Mucosa of rectum (tissue), 2 donors: ENCODE data around the gene SSBP1.
"Not testable (repeated sequence)": the region's sequence is repeated elsewhere in the genome, so short reads cannot be mapped to it uniquely, and the experiment has no call there.

Experiments used
- H3K27ac ChIP-seq, 2 donors: one replicate each; pipeline ENCODE4 v1.7.0; 2013; ENCODE audit warnings: inconsistent platforms in 2 of 2, low read depth in 2 of 2, low read length in 2 of 2
- H3K27me3 ChIP-seq, 2 donors: one replicate each; pipeline ENCODE4 v1.7.0; 2013; ENCODE audit warnings: low read length in 2 of 2; ENCODE audit not compliant: control insufficient read depth in 2 of 2, insufficient read depth in 2 of 2
- H3K36me3 ChIP-seq, 2 donors: one replicate each; pipeline ENCODE4 v1.7.0; 2013; ENCODE audit warnings: low read length in 2 of 2; ENCODE audit not compliant: control insufficient read depth in 2 of 2, insufficient read depth in 2 of 2
- H3K4me1 ChIP-seq, 2 donors: one replicate each; pipeline ENCODE4 v1.7.0; 2013; ENCODE audit warnings: low read length in 2 of 2, mild to moderate bottlenecking in 1 of 2; ENCODE audit not compliant: control insufficient read depth in 2 of 2, insufficient read depth in 2 of 2
- H3K4me3 ChIP-seq, 2 donors: one replicate each; pipeline ENCODE4 v1.7.0; 2013; ENCODE audit warnings: low read length in 2 of 2
- H3K9ac ChIP-seq, 2 donors: one replicate each; pipeline ENCODE4 v1.7.0; 2013; ENCODE audit warnings: low read length in 2 of 2, low read depth in 1 of 2, mild to moderate bottlenecking in 1 of 2
- H3K9me3 ChIP-seq, 2 donors: one replicate each; pipeline ENCODE4 v1.7.0; 2013; ENCODE audit warnings: low read length in 2 of 2; ENCODE audit not compliant: control insufficient read depth in 2 of 2
- donor health status: healthy.
- donor health status: Normal muscosa, but diverticular disease.

SSBP1 gene

DNA sequence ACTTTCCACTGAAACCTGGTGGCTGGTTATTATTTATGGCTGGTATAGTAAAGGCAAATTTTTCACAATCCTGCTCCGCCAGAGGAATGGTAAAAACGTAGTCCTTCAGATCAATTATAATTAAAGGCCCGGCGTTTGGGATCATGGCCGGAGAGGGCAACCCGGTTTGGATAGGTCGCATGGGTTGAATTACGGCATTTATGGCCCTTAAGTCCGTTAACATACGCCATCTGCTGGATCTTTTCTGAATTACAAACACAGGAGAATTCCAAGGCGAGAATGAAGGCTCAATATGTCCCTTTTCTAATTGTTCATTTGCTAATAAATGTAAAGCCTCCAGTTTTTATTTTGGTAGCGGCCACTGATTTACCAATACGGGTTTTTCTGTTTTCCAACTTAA is 14.5 kb downstream of the SSBP1 start:
- H3K4me3 ChIP-seq = no peak overlapping the region
- H3K27me3 ChIP-seq = no peaks in the 10 kb centered on the region
- no peaks in the 10 kb centered on the region for H3K4me1 ChIP-seq
- peaks cover 63 to 81% of the 10 kb centered on the region in 2 donors for H3K36me3 ChIP-seq
- H3K9me3 ChIP-seq = peaks cover 17 to 24% of the 10 kb centered on the region in 2 donors
- no peak overlapping the region for H3K9ac ChIP-seq
- no peak overlapping the region for H3K27ac ChIP-seq

DNA sequence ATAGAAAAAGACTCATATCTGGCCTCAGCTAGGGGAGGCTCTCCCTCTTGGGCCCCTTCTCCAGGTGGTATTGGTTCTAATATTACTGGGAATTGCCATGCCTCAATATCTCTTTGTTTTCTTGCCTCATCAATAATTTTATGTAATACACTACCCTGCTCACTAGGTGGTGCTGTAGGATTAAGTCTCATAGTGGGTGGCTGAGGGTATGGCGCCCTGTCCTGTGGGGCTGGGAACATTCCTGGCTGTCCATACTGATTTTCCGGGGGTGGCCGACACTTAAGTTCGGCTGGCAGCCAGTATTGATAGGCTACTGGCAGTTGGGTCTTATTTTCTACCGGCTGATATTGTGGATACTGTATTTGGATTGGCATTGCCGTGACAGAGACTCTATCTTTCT is 16.8 kb downstream of the SSBP1 start:
- Histone ChIP-seq H3K9me3 (peaks cover 17 to 22% of the 10 kb centered on the region in 2 donors), H3K4me1 (no peaks in the 10 kb centered on the region), H3K27me3 (no peaks in the 10 kb centered on the region), H3K4me3 (no peak overlapping the region), H3K36me3 (peaks cover 60 to 72% of the 10 kb centered on the region in 2 donors), H3K9ac (no peak overlapping the region), H3K27ac (no peak overlapping the region)

DNA sequence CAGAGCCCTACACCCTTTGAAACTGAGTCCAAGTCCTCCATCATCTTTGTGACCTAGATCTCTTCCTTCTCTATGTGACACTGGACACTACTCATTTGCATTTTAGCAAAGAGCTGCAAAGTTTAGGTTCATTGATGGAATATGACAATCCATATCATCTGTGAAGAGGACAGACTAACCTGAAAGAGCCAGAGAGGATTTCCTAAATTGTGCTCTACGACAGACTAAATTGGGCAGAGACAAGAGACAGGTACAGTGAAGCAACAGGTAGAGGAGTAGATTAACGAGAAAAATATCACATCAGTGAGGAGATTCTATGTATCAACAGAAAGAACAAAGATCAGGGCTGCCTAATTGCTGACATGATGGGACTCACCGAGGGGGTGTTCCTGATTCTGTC is 25.6 kb downstream of the SSBP1 start, which contains the start of gene TAS2R3:
TAS2R3 (plus strand) TSS at position 301 of the 400 bp plus-strand sequence; CDS start at position 363, 62 bp downstream.
- Histone ChIP-seq H3K27me3 (no peaks in the 10 kb centered on the region), H3K4me3 (no peak within 1 kb of the TSS), H3K36me3 (peaks cover 26 to 33% of the 10 kb centered on the region in 2 donors), H3K4me1 (no peaks in the 10 kb centered on the region), H3K27ac (no peak within 1 kb of the TSS), H3K9me3 (no peaks in the 10 kb centered on the region), H3K9ac (no peak within 1 kb of the TSS)

GRCh38 chr7:141770083-141770583 is 32.0 kb downstream of the SSBP1 start:
- H3K9me3 ChIP-seq, H3K36me3 ChIP-seq, H3K27me3 ChIP-seq, H3K27ac ChIP-seq, H3K4me1 ChIP-seq, H3K4me3 ChIP-seq, H3K9ac ChIP-seq: not testable (repeated sequence)

DNA sequence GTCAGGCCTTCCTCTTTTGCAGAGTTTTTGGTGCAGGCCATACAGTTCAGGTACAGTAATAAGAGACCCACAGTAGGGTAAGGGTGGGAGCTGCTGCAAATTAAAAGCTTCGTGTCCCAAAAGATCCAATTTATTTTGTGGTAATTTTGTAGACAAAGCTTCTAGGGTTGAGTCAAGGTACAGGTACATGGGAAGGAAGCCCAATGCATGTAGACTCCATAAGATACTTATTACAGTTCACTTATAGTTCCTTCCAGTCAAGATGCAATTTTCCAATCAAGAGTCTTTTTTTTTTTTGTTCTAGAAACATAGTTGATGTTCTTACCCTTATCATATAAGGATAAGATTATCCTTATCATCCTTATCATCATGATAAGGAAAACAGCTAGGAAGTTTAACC is 38.2 kb downstream of the SSBP1 start, which contains the start of gene TAS2R4:
TAS2R4 (plus strand) TSS at position 301 of the 400 bp plus-strand sequence. CDS start 1,815 bp downstream, outside the sequence.
- no peak within 1 kb of the TSS for H3K27ac ChIP-seq
- H3K9ac ChIP-seq = no peak within 1 kb of the TSS
- no peaks in the 10 kb centered on the region for H3K4me1 ChIP-seq
- peaks cover 15 to 19% of the 10 kb centered on the region in 2 donors for H3K36me3 ChIP-seq
- no peak within 1 kb of the TSS for H3K4me3 ChIP-seq
- no peaks in the 10 kb centered on the region for H3K9me3 ChIP-seq
- H3K27me3 ChIP-seq = no peaks in the 10 kb centered on the region

DNA sequence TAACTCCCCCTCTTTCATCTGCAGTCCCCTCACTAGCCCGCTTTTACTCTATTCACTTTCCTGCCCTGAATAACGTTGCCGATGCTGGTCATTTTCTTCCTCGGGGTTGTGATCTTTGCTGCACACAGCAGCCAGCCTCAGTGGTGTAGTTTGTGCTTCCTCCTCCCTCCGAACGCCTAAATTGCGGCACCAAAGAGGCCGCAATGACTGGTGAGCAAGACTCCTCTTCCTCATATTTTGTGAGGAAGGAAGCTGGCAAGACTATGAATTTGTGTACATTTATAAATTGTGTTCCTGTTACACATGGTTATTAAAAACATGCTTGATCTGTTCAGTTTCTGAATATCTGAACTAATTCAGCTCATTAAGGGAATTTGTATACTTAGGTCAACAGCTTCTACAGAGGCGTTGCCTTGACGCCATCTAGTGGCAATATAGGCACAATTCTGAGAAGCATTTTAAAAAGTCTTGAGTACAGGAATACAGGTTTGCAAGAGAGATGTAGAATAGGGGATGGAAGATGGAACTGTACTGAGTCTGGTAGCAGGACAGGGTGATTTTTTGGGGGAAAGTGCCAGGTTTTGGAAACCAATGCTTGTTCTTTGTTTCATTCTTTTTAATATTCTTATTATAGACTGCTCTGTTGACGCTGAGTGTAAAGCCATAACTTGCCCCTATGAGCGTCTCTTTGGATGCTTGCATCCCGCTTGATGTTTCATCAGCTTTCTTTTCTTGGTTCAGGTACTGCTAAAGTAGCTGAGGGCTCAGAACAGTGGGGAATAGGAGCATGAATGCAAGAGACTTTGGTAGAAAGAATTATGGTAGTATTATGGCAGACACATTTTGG is 47.8 kb downstream of the SSBP1 start:
- H3K36me3 ChIP-seq = peaks cover 2 to 3% of the 10 kb centered on the region in 2 donors
- H3K27me3 ChIP-seq = no peaks in the 10 kb centered on the region
- no peak overlapping the region for H3K4me3 ChIP-seq
- no peak overlapping the region for H3K9ac ChIP-seq
- H3K4me1 ChIP-seq = no peaks in the 10 kb centered on the region
- H3K27ac ChIP-seq = no peak overlapping the region
- no peaks in the 10 kb centered on the region for H3K9me3 ChIP-seq

DNA sequence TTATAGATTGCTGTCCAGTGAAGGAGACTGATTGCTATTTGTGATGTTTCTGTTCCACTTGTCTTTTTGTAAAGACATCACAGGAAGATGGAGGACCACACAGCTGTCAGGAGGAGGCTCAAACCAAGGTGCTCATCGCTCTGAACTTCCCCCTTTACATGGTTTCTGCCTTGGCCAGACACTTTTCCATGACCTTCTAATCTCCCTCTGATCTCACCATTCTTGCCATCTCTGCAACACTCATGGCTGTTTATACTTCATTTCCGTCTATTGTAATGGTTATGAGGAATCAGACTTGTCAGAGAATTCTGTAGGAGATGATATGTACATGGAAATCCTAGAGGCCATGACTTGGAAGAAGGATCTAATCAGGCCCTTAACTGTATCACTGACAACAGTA is 50.1 kb downstream of the SSBP1 start:
- H3K9me3 ChIP-seq = no peaks in the 10 kb centered on the region
- H3K4me3 ChIP-seq = no peak overlapping the region
- H3K36me3 ChIP-seq = peaks cover 2 to 3% of the 10 kb centered on the region in 2 donors
- no peak overlapping the region for H3K27ac ChIP-seq
- no peaks in the 10 kb centered on the region for H3K27me3 ChIP-seq
- no peak overlapping the region for H3K9ac ChIP-seq
- no peaks in the 10 kb centered on the region for H3K4me1 ChIP-seq

DNA sequence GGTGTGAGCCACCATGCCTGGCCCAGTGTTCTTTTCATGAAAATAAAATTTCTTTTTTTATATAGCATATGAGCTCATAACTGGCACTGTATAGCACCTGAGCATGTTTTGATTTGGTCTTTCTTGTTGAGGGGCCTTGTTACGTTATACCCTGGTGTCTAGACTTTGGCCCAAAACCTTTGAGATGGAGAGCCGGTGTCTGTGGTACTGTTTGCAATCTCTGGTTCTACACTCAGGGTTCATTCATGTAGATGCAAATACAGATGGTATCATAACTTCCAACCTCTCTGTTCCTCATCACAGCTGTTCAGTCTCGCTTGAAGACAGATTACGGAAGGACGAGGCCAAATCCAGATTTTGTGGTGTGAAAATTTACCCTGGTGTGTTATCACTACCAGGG is 51.8 kb downstream of the SSBP1 start, which contains the start of gene TAS2R5:
TAS2R5 (plus strand) TSS at position 301 of the 400 bp plus-strand sequence. CDS start 145 bp downstream, outside the sequence.
- Histone ChIP-seq H3K9me3 (no peaks in the 10 kb centered on the region), H3K27me3 (no peaks in the 10 kb centered on the region), H3K9ac (no peak within 1 kb of the TSS), H3K4me1 (no peaks in the 10 kb centered on the region), H3K36me3 (peaks cover 2 to 3% of the 10 kb centered on the region in 2 donors), H3K27ac (no peak within 1 kb of the TSS), H3K4me3 (no peak within 1 kb of the TSS)

DNA sequence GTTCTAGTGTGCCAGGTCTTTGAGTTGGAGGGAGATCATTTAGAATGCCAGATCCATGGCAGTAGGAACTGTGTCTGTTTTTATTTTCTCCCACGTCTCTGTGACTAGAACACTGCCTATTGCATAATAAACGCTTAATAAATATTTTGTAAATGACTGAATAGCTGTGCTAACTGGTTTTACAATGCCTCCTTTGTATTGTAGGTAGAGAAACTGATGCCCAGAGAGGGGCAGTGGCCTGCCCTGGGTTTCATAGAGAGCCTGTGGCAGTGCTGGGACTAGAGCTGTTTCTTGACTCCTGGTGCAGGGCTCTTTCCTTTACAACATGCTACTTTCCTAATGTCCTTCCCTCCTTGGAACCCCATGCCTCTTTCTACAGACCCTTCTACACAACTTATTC is 54.4 kb downstream of the SSBP1 start:
- no peak overlapping the region for H3K27ac ChIP-seq
- no peak overlapping the region for H3K9ac ChIP-seq
- H3K9me3 ChIP-seq = no peaks in the 10 kb centered on the region
- H3K36me3 ChIP-seq = peaks cover 1 to 2% of the 10 kb centered on the region in 2 donors
- H3K27me3 ChIP-seq = no peaks in the 10 kb centered on the region
- no peaks in the 10 kb centered on the region for H3K4me1 ChIP-seq
- no peak overlapping the region for H3K4me3 ChIP-seq
